ENCODE data around the gene FXN. TPM values are rescaled to one million over a fixed set of nuclear protein-coding genes. Genes with fewer than 3 reads are reported as not detected.

The FXN gene
- total and polyA plus RNA-seq, 2 donors (not counting 3 experiments of a cell fraction or from before 2014, with no cell fraction given): 18.2 to 21.2 TPM

GRCh38 chr9:69083321-69083720, 47.8 kb downstream of the FXN start:
- peak; percentile 44 for FAIRE-seq
- POLR2A ChIA-PET: no interaction called here

More at GRCh38 chr9:69083321-69083720, 47.8 kb downstream of the FXN start:
- peaks cover 27% of the 10 kb centered on the region for H3K4me1 ChIP-seq (ENCODE audit: control insufficient read depth, extremely low read depth, insufficient read depth, low read length)
- TF ChIP-seq MYC (IDR thresholded peaks at IDR 0.05; ENCODE audit: low read depth, low read length) (no peak), GATA2 (IDR thresholded peaks at IDR 0.05; ENCODE audit: insufficient read depth, insufficient read length, low read depth, low read length) (no peak), MAX (IDR thresholded peaks at IDR 0.05; ENCODE audit: insufficient read depth, insufficient read length) (no peak), FOS (IDR thresholded peaks at IDR 0.05; ENCODE audit: borderline replicate concordance, insufficient read depth, low read length) (no peak), CTCF (IDR thresholded peaks at IDR 0.05; ENCODE audit: extremely low read depth in 1 of 2, insufficient read depth in 1 of 2, low read depth in 1 of 2, low read length in 2 of 2) (no peak), EZH2 (IDR thresholded peaks at IDR 0.05; ENCODE audit: borderline replicate concordance, low read depth, low read length, severe bottlenecking) (no peak), POLR2A (IDR thresholded peaks at IDR 0.05; ENCODE audit: low read depth, low read length) (no peak), JUN (IDR thresholded peaks at IDR 0.05; ENCODE audit: borderline replicate concordance, insufficient read depth, insufficient read length, low read depth) (no peak), POLR2AphosphoS5 (IDR thresholded peaks at IDR 0.05; ENCODE audit: insufficient read depth, low read depth, low read length) (no peak)
- CTCF ChIA-PET: interaction anchor here (0.9 to 1.4 kb wide), 3 partner anchors 12 to 110 kb away, joined by 4 read pairs; no protein-coding TSS in a partner anchor
- dilution Hi-C loops (cut with MboI; ENCODE audit: extremely low pct_ligation_motif_present, low sequenced_read_pairs): no loop called here
- H3K79me2 ChIP-seq (ENCODE audit: control insufficient read depth, insufficient read depth, low read length): no peaks in the 10 kb centered on the region
- no peaks in the 10 kb centered on the region for H4K20me1 ChIP-seq (replicated peaks; ENCODE audit: control insufficient read depth, extremely low read depth, insufficient read depth, low read length)
- DNase-seq (ENCODE audit: low read depth, low spot score): peak; percentile 84
- no peaks in the 10 kb centered on the region for H3K9me1 ChIP-seq (replicated peaks; ENCODE audit: control insufficient read depth, extremely low read depth, insufficient read depth, low read length)
- H3K36me3 ChIP-seq (ENCODE audit: control insufficient read depth in 2 of 2, extremely low read depth in 1 of 2, insufficient read depth in 2 of 2, low read length in 2 of 2): no peaks in the 10 kb centered on the region
- H3K4me3 ChIP-seq (replicated peaks in 1 of 3; ENCODE audit: insufficient read depth in 1 of 3, low read depth in 1 of 3, low read length in 3 of 3): no peak overlapping the region
- no peaks in the 10 kb centered on the region for H3K27me3 ChIP-seq (ENCODE audit: control insufficient read depth in 2 of 2, insufficient read depth in 2 of 2, low read length in 2 of 2)
- no peaks in the 10 kb centered on the region for H3K9me3 ChIP-seq (replicated peaks; ENCODE audit: control insufficient read depth, insufficient read depth, low read length)
- peak overlapping the region; percentile 23 for H3K9ac ChIP-seq (replicated peaks; ENCODE audit: extremely low read depth, insufficient read depth, low read length)
- peak overlapping the region; percentile 36 for H3K27ac ChIP-seq (ENCODE audit: insufficient read depth, low read depth, low read length)
- intact Hi-C loops (cut with micrococcal nuclease): loop anchor here (1.0 kb wide), 1 partner anchor 14 kb away; no protein-coding TSS in a partner anchor
- peak overlapping the region; percentile 27 for H3K4me2 ChIP-seq (ENCODE audit: insufficient read depth, low read length)
- peak overlapping the region; percentile 5 for H2AFZ ChIP-seq (ENCODE audit: low read depth, low read length)
- BruUV-seq (replicated peaks): no TSS peak
